PC-9 (cell line): ENCODE measurements around the gene RADIL. TPM values are rescaled to one million over a fixed set of nuclear protein-coding genes. Genes with fewer than 3 reads are reported as not detected.

ENCODE experiments used
- BruUV-seq: library from RNA; stranded (reverse); fragments of 400-500 nt; replicated peaks from 2 replicates; lab custom pipeline; 2021; lab: Mats Ljungman, UMichigan
- CTCF ChIA-PET: fragments of 300-600 bp; sonication (Branson Sonifier 250); formaldehyde crosslinking; loops from one replicate; lab custom pipeline; 2022; ENCODE audit warnings: antibody characterized with exemption; lab: Charles Lee
- POLR2A ChIA-PET: fragments of 300-600 bp; sonication (Branson Sonifier 250); formaldehyde crosslinking; loops from one replicate; lab custom pipeline; 2022; ENCODE audit warnings: antibody characterized with exemption; ENCODE audit not compliant: unreplicated experiment; lab: Charles Lee
- DNase-seq, 2 experiments: peaks; one replicate each; pipeline versions ENCODE4 v3.0.0 to v3.0.0-alpha.2; 2015 to 2022; ENCODE audit warnings: mixed read lengths in 1 of 2
- H2AFZ ChIP-seq: fragments of 200-600 bp; sonication (generic); 2 replicates; pipeline ENCODE4 v1.8.1; 2017; ENCODE audit warnings: antibody characterized with exemption
- H3F3A ChIP-seq: fragments of 200-600 bp; sonication (generic); 2 replicates; pipeline ENCODE4 v1.8.1; 2017; ENCODE audit warnings: antibody characterized with exemption, mild to moderate bottlenecking, low read depth; ENCODE audit not compliant: insufficient read depth
- H3K27ac ChIP-seq: fragments of 200-600 bp; sonication (generic); 2 replicates; pipeline ENCODE4 v1.6.1; 2016; ENCODE audit warnings: mixed run types
- H3K27me3 ChIP-seq: fragments of 200-600 bp; sonication (generic); 2 replicates; pipeline ENCODE4 v1.6.1; 2016; ENCODE audit warnings: low read depth, mixed run types; ENCODE audit not compliant: insufficient read depth
- H3K36me3 ChIP-seq: fragments of 200-600 bp; sonication (generic); 2 replicates; pipeline ENCODE4 v1.6.1; 2016; ENCODE audit warnings: low read depth, mixed run types
- H3K4me1 ChIP-seq: fragments of 200-600 bp; sonication (generic); replicated peaks from 2 replicates; pipeline ENCODE4 v1.6.1; 2016; ENCODE audit warnings: mixed run types; ENCODE audit not compliant: insufficient read depth
- H3K4me2 ChIP-seq: fragments of 200-600 bp; sonication (generic); 2 replicates; pipeline ENCODE4 v1.6.1; 2017; ENCODE audit warnings: mixed run types
- H3K4me3 ChIP-seq: fragments of 200-600 bp; sonication (generic); 2 replicates; pipeline ENCODE4 v1.6.1; 2016; ENCODE audit warnings: mixed run types
- H3K79me2 ChIP-seq: fragments of 200-600 bp; sonication (generic); 2 replicates; pipeline ENCODE4 v1.6.1; 2017; ENCODE audit warnings: low read depth, mixed run types
- H3K9me2 ChIP-seq: fragments of 200-600 bp; sonication (generic); 2 replicates; pipeline ENCODE4 v1.8.1; 2017; ENCODE audit warnings: mild to moderate bottlenecking; ENCODE audit not compliant: insufficient read depth
- H3K9me3 ChIP-seq: fragments of 200-600 bp; sonication (generic); 2 replicates; pipeline ENCODE4 v1.8.1; 2016; ENCODE audit warnings: low read depth; ENCODE audit not compliant: insufficient read depth
- H4K20me1 ChIP-seq: fragments of 200-600 bp; sonication (generic); 2 replicates; pipeline ENCODE4 v1.8.1; 2017; ENCODE audit not compliant: insufficient read depth
- EZH2 ChIP-seq: fragments of 200-600 bp; sonication (generic); IDR thresholded peaks from 2 replicates; pipeline ENCODE4 v1.8.0; 2017; ENCODE audit warnings: antibody characterized with exemption, low read depth
- intact Hi-C: fragments of 100-400 bp; cut with micrococcal nuclease; formaldehyde crosslinking; loops from one replicate; pipeline ENCODE4 v1.10.0; 2022; ENCODE audit not compliant: unreplicated experiment
- total RNA-seq: library from RNA; stranded (reverse); gene quantifications from 2 replicates; pipeline ENCODE4 v1.2.3, GENCODE V29; 2021
- TF ChIP-seq, protein P1 (sequence below): fragments of 200-600 bp; sonication (generic); conservative IDR thresholded peaks from 2 replicates; pipeline ENCODE4 v1.6.1; 2017; ENCODE audit warnings: mixed run types, antibody characterized with exemption, mild to moderate bottlenecking, moderate library complexity

The RADIL gene
- total RNA-seq, 1 experiment from 2014 or later: 0.35 TPM

- no TSS peak for BruUV-seq
- POLR2A ChIA-PET: no interaction called here
- H3K4me2 ChIP-seq: 0 out of 2 replicates have a peak overlapping the region, but pooled peaks have one; percentile 33
- H3K79me2 ChIP-seq: no peaks in the 10 kb centered on the region
- H3K36me3 ChIP-seq: no peaks in the 10 kb centered on the region
- no peak overlapping the region for H2AFZ ChIP-seq
- peaks cover 8% of the 10 kb centered on the region; the same call in 1 of the 2 replicates for H3F3A ChIP-seq
- no peak overlapping the region for H3K4me3 ChIP-seq
- H3K9me3 ChIP-seq: no peaks in the 10 kb centered on the region
- peaks cover 2% of the 10 kb centered on the region; the same call in 1 of the 2 replicates for H4K20me1 ChIP-seq
- no peak for DNase-seq
- no peaks in the 10 kb centered on the region for H3K9me2 ChIP-seq
- H3K27ac ChIP-seq: no peak overlapping the region
- CTCF ChIA-PET: interaction anchor here (0.5 kb wide), 1 partner anchor 137 kb away, joined by 7 read pairs; no protein-coding TSS in a partner anchor
- TF ChIP-seq EZH2: no peak
- TF ChIP-seq, protein P1, sequence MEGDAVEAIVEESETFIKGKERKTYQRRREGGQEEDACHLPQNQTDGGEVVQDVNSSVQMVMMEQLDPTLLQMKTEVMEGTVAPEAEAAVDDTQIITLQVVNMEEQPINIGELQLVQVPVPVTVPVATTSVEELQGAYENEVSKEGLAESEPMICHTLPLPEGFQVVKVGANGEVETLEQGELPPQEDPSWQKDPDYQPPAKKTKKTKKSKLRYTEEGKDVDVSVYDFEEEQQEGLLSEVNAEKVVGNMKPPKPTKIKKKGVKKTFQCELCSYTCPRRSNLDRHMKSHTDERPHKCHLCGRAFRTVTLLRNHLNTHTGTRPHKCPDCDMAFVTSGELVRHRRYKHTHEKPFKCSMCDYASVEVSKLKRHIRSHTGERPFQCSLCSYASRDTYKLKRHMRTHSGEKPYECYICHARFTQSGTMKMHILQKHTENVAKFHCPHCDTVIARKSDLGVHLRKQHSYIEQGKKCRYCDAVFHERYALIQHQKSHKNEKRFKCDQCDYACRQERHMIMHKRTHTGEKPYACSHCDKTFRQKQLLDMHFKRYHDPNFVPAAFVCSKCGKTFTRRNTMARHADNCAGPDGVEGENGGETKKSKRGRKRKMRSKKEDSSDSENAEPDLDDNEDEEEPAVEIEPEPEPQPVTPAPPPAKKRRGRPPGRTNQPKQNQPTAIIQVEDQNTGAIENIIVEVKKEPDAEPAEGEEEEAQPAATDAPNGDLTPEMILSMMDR: no peak
- H3K4me1 ChIP-seq: 0 out of 2 replicates have a peak, but pooled peaks cover 7% of the 10 kb centered on the region
- H3K27me3 ChIP-seq: peaks cover 42% of the 10 kb centered on the region
- intact Hi-C loops: no loop called here
Measured at GRCh38 chr7:4836206-4836661, 47.3 kb downstream of the RADIL start.

DNA sequence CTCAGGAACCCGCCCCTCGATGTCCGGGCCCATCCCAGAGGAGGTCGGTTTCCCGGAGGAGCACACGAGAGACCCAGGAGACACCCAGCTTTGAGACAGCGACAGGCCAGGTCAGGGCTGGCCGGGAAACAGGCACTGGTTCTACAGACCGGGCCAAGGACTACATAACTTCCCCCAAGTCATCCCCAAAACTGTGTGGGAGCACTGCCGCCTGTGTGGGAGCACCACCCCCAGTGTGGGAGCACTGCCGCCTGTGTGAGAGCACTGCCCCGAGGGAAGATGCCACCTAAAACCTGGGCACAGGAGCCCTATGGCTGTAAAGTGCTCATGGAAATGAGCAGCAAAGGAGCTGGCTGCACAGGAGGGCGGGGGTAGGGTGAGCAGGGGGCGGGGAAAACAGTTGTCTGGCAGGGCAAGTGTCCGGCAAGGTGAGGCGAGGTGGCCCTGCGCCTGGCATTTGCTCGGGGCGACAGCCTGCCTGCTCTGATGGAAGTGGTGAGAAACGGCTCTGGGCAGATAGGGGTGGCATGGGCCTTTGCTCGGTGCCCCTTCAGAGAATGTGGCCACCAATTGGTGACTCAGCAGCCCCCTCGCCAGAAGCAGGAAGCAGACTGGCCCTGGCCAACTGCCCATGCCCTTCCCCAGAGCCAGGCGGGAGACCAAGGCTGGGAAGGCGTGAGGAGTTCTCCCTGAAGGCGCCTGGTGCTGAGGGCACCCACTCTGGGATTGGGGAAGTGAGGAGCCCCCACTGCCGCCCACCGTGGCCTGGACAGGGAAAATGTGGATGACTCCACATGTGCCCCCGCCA is 47.9 kb downstream of the RADIL start:
- Histone ChIP-seq H4K20me1 (peaks cover 2% of the 10 kb centered on the region; the same call in 1 of the 2 replicates), H3K36me3 (no peaks in the 10 kb centered on the region), H3K27me3 (peaks cover 42% of the 10 kb centered on the region), H3K79me2 (no peaks in the 10 kb centered on the region), H3K27ac (no peak overlapping the region), H3F3A (peaks cover 8% of the 10 kb centered on the region; the same call in 1 of the 2 replicates), H3K4me3 (no peak overlapping the region), H3K9me2 (no peaks in the 10 kb centered on the region), H3K9me3 (no peaks in the 10 kb centered on the region), H3K4me2 (peak overlapping the region; percentile 33), H3K4me1 (0 out of 2 replicates have a peak, but pooled peaks cover 7% of the 10 kb centered on the region), H2AFZ (no peak overlapping the region)
- ChIA-PET POLR2A (no interaction called here), CTCF (interaction anchor here (0.5 to 0.6 kb wide), 3 partner anchors 10 to 137 kb away, joined by 3 to 7 read pairs (median 4); no protein-coding TSS in a partner anchor)
- BruUV-seq: no TSS peak
- TF ChIP-seq EZH2: no peak
- TF ChIP-seq, protein P1: no peak
- peak; percentile 47 to 63 for DNase-seq
- intact Hi-C loops: no loop called here

DNA sequence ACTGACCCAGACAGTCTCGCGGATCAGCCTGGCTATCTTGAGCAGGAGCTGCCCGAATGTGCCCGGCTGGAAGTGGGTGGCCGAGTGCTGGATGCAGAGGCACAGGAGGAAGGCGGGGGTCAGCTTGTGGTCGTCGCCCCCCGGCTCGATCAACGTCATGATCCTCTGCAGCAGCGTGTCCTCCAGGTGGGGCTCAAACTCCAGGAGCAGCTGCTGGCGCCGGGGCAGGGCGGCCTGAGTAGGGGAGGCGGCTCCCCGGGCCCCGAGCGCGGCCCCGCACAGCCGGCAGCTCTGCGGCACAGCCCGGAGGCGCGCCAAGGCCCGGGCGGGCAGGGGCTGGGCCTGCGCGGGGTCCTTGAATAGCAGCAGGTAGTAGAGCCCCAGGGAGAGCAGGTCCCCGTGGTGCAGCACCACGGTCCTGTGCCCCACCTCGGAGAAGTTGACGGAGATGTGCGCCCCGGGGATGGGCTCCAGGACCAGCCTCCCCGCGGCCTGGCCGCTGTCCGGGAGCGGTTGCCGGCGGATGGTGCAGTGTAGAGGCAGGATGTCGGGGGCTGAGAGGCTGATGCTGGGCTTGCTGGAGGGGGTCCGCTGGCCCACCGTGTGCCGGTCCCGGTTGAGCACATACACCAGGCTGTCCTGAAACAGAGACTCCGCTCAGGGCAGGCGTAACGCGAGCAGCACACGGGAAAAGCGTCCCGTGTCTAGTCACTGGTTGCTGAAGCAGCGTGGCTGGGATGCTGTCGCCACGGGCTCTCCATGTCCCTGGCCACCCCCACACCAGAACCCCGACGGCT is 48.7 kb downstream of the RADIL start:
- no peak overlapping the region for H3K27ac ChIP-seq
- CTCF ChIA-PET: interaction anchor here (0.6 kb wide), 2 partner anchors 10 to 87 kb away, joined by 3 to 4 read pairs; no protein-coding TSS in a partner anchor
- H3K9me3 ChIP-seq: no peaks in the 10 kb centered on the region
- H3K27me3 ChIP-seq: peaks cover 42% of the 10 kb centered on the region
- H3F3A ChIP-seq: peaks cover 8% of the 10 kb centered on the region; the same call in 1 of the 2 replicates
- BruUV-seq: no TSS peak
- no peak overlapping the region for H3K4me3 ChIP-seq
- no peaks in the 10 kb centered on the region for H3K79me2 ChIP-seq
- TF ChIP-seq, protein P1: no peak
- TF ChIP-seq EZH2: no peak
- intact Hi-C loops: no loop called here
- no peaks in the 10 kb centered on the region for H3K36me3 ChIP-seq
- no peak overlapping the region for H3K4me2 ChIP-seq
- H2AFZ ChIP-seq: no peak overlapping the region
- no peak for DNase-seq
- H3K9me2 ChIP-seq: no peaks in the 10 kb centered on the region
- H3K4me1 ChIP-seq: 0 out of 2 replicates have a peak, but pooled peaks cover 7% of the 10 kb centered on the region
- peaks cover 2% of the 10 kb centered on the region; the same call in 1 of the 2 replicates for H4K20me1 ChIP-seq
- POLR2A ChIA-PET: no interaction called here
